ENCODE data around the gene KCNG2.

Gene KCNG2

DNA sequence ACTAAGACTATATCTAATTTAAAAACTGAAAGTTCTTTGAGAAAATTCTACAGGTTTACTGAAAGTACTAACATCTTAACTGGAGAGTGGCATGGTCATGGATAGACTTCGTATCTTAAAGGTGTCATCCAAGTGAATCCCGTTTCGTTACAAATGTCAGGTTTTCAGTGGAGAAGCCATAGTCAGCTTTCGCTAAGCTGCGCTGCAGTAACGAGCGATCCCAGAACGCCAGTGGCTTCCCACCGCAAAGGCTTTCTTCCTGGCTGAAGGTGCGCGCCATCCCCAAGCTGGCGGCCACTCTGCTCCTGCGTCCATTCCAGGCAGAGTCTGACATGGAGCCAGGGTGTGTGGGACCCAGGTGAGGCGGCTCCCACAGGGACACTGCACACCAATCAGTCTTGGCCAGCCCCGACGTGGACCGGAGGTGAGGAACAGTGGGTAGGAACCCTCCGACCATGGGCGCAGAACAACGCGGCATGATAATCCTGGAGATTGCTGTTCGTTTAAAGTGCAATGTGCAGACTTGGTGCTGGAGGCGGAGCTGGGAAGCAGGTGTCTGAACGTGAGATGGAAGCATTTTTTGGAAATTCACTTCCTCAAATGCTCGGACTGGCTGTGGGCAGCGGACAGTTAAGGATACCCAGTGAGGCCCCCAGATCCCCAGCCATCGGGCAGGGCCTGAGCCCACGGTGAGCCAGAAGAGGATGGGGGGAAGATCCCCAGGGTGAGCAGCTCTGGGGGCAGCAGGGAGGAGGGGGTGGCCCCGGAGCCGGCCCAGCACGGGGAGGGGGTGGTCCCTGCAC lies 27.8 kb upstream of the KCNG2 start:
- DNase-seq, result no peak

DNA sequence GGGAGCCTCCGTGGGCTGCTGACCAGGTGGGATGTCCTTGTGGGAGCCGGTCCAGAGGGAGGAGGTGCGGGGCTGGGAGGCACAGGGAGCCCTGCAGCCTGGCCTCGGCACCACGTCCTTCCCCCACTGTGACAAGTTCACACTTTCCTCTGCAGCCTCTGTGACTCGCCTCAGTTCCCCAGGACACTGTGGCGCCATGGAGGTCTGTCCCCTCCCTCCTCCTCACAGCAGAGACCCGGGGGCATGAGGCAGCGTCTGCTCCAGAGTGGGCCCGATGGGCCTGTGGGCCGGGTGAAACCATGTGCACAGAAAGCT lies 27.3 kb upstream of the KCNG2 start:
- DNase-seq, result no peak

DNA sequence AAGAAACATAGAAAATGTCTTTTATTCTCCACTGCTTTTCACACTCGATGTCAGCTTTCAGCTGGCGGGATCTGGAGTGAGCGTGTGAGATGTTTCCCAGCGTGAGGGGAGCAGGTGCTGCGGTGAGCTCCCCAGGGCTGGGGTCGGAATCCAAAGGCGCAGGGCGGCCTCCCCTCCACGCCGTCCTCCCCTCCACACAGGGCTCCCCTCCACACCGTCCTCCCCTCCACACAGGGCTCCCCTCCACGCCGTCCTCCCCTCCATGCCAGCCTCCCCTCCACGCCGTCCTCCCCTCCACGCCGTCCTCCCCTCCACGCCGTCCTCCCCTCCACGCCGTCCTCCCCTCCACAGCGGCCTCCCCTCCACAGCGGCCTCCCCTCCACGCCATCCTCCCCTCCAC lies 26.9 kb upstream of the KCNG2 start:
- DNase-seq, result no peak

DNA sequence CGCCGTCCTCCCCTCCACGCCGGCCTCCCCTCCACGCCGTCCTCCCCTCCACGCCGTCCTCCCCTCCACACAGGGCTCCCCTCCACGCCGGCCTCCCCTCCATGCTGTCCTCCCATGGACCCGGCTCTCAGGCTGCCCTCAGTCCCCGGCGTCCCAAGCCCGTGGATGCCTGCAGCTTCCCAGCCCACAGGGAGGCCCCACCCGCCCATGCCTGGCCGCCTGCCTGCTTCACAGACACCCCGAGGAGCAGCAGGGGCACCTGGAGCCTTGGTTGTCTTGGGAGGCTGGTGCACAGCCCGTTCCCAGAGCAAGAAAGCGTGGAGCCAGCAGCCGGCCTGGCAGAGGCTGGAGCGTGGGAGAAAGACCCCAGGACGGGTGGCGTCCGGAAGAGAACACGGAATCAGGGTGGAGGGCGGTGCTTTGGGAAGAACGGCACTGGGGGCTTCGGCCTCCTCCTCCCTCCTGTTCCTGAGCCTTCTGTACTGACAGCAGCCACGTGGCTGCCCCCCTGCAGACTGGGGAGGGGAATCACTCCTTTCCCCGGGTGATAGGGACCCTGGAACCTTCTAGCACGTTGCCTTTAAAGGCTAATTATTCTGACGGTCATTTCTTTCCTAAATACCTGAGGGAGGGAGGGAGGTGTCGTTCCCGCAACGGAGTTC lies 26.2 kb upstream of the KCNG2 start:
- DNase-seq, result no peak

DNA sequence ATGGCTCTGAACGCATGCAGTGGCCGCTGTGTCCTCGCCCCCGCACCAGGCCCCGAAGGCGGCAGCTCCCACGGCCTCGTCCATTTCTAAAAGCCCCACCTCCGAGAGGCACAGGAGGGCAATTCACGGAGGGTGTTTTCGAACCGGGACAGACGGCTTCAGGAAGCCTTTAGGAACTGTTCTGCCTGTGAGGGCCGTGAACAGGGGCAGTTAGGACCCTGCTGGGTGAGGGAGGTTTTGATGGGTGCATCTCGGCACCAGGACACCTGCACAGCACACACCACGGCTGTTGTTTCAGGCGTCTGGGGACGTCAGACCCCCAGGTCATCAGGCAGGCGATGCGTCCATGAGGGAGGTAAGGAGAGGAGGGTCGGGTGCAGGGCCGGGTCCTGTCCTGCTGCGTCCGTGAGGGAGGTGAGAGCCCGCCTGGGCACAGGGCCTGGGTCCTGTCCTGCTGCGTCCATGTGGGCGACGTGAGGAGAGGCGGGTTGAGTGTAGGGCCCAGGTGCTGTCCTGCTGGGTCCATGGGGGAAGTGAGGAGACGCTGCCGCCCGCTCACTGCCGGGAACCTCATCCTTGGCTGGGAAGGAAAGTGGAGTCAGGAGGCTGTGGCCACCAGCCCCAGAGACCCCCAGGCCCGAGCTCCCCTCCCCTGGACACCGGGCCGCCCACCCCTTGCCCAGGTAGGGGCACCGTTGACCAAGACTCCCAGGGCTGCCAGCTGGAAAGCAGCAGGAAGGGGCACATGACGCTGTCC lies 25.5 kb upstream of the KCNG2 start:
- DNase-seq, result no peak

DNA sequence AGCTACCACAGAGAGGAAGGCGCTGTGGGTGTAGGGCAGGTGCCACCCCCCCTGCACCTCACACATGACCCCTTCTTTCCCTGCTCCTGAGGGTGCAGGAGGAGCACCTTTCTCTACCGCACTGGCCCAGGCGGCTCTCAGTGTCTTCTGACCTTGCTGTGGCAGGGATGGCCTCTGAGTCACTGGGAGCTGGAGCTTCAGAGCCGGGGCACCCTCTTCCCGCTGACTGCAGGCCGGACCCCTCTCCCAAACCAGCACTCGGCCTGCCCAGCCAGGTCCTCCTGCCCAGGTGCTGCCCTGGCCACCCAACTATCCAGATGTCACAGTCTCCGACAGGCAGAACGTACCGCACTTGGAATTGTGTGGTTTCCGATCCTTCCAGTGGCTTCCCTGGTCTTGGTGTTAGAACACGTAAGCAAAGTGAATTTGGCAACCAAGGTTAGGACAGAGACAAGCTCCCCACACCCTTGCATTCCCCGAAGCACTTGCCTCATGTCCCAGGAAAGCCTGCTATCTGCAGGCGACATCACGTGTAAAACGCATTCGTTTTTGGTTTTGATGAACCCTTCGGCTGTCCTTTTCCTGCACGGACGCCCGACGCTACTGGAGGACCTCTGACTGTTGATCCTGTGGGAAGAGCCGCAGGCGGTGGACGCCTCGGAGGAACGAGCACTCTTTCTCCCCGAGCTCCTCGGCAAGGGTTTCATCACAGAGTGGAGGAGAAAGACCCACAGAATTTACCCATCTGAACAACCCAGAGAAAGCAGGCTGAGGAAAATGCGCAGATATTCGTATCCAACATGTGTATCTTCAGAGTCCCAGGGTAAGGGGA lies 24.7 kb upstream of the KCNG2 start:
- DNase-seq, result no peak

DNA sequence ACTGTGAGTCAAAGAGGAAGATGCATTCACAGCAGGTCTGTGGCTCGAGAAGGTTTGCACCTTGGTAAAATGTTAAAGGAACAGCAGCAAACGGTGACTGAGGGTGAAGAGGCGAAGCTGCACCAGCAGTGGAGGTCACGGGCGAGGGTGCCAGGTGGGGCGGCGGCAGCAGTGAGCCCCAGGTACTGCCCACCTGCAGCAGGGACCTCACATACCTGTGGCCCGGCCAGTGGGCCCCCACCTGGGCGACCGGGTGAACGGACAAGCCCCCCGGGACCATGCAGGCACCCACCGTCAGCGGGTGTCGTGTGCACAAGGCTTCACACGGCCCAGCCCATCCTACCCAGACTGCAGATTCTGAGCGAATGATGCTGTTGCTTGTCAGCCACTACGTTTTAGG lies 23.6 kb upstream of the KCNG2 start:
- DNase-seq, result no peak

DNA sequence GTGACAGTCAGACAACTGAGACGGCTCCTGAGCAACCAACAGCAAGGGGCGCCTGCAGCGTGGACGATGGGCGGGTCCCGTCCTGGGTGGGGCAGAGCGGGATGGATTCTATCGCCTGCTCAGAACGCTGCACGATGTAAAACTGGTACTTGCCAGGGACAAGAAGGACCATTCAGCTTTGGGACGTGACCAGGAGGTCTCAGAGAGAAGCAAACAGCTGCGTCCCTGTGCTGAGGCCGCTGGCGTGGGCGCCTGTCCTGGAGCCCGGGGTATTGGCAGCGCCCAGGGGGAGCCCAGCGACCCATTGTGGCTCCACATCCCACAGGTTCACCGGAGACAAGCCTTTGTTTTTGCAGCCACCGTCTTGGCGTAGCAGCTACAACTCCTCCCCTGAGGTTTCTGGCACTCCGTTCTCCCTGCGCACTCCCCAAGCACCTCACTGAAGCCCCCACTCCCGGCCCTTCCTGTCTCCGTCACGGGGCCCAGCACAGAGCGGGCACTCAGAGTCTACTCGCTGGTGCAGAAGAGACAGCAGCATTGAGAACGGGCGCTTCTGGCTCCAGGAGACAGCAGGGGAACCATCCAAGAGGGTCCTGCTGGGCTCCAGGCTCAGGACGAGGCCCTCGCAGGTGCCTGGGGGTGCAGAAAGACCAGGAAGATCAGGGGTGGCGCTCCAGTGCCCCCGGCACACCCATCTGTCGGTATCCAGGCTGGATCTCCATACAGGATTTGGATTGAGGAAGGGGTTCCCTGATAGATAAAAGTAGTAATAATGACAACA lies 22.1 kb upstream of the KCNG2 start:
- DNase-seq, result no peak

DNA sequence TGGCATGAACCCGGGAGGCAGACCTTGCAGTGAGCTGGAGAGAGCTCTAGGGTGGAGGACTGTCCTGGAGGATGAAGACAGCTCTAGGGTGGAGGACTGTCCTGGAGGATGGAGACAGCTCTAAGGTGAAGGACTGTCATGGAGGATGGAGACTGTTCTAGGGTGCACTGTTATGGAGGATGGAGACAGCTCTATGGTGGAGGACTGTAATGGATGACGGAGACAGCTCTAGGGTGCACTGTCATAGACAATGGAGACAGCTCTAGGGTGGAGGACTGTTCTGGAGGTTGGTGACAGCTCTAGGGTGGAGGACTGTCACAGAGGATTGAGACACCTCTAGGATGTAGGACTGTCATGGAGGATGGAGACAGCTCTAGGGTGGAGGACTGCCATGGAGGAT lies 21.1 kb upstream of the KCNG2 start:
- no peak for DNase-seq

DNA sequence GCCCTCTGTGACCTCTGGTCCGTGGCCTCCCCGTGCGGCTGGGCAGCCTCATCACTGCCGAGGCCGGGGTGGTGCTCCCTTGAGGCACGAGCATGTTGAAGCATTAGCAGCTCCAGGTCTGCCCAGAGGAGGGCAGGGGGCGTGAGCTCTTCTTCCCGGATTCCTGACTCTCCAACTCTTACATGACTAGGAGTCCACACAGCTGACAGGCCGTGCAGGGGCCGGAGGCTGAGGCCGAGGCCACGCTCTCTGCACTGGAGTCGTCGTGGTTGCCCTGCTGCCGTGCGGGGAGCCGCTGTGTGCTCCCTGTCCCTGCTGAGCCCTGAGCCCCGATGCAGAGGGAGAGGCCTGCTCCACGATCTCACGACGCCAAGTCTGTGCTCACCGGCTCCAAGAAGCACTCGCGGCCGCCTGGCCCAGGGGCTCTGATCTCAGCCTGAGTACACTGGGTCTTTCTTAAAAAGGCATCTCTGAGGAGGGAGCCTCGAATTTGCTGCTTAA lies 19.4 kb upstream of the KCNG2 start:
- DNase-seq, result no peak

DNA sequence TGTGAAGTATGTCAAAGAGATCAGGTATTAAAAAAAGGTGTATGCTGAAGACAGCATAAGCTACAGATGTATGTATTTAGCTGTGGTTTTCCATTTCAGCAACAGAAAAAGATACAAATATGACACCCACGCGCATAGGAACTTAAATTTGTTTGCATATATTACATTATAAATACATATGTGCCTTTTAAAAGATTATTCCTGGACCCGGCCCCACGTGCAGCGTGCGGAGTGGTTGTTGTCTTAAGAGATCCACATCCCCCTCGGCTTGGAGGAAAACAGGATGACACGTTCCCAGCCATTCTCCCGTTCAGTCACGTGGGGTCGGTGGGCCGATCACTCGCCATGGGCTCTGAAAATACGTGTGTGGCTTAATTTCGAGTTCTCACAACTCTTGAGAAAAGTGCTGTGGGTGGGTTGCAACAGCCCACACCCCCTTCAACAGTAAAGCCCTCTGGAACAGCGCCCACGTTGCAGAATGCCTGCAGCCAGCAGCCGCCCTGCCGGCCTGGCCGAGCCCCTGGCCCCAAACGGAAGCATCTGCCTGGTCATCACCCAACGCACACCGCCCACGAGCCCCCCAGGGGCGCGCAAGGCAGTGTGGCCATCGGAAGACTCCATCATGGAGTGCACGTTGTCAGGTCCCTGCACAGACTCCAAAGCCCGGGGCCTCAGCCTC lies 18.6 kb upstream of the KCNG2 start:
- DNase-seq, result no peak

DNA sequence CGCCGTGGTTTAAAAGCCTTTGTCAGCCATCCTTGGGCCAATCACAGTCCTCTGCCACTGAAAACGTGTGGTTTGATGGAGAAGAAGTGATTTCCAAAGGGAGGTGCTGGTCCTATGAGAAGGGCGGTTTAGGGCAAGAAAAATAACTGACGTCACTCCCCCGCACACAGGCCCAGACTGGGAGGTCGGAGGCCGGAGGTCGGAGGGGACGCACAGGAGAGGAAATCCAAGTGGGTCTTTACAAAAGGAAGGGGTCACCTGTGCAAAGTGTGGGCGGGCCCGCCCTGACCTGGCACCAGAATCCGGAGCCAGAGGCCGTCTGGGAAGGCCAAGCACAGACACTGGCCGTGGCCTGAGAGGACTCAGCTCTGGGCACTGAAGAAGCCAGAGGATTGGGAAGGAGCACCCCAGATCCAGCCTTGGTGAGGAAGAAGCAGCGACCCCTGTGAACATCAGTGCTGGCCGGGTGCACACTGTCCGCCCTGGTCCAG lies 18.0 kb upstream of the KCNG2 start:
- no peak for DNase-seq

DNA sequence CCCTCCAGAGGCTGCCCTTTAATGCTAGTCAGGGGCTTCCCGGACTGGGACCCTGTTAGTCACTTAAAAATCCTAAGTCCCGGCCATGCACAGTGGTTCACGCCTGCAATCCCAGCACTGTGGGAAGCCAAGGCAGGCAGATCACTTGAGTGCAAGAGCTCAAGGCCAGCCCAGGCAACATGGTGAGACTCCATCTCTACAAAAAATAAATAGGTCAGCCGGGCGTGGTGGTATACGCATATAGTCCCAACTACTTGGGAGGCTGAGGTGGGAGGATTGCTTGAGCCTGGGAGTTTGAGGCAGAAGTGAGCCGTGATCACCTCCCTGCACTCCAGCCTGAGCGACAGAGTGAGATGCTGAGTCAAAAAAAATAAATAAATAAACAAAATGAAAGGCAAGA lies 17.2 kb upstream of the KCNG2 start:
- DNase-seq, result no peak

DNA sequence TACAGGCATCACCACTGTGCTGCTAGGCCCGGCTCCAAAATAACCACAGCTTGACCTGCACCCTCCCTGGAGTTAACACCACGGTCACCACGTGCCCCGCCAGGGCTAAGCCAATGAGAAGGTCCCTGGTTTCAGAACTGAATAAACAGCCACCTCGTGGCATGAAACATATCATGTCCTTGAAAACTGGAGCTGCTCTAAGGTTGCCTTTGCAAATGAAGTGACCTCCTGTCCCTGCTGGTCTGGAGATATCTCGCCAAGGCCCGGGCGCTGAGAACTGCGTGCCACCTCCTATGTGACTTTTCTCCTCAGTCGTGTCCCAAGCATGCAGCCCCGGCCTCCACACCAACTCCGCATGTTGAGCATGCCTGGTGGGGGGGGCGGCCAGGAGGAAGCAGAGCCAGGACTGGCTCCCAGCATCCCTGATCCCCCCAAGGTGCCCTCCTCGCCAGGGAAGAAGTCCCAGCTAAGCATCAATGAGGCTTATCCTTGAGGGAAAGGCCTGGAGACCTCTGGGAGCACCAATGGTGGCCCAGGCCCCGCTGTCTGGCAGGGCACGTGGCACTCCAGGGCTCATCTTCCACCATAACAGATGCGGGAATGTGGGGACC lies 16.3 kb upstream of the KCNG2 start:
- no peak for DNase-seq

DNA sequence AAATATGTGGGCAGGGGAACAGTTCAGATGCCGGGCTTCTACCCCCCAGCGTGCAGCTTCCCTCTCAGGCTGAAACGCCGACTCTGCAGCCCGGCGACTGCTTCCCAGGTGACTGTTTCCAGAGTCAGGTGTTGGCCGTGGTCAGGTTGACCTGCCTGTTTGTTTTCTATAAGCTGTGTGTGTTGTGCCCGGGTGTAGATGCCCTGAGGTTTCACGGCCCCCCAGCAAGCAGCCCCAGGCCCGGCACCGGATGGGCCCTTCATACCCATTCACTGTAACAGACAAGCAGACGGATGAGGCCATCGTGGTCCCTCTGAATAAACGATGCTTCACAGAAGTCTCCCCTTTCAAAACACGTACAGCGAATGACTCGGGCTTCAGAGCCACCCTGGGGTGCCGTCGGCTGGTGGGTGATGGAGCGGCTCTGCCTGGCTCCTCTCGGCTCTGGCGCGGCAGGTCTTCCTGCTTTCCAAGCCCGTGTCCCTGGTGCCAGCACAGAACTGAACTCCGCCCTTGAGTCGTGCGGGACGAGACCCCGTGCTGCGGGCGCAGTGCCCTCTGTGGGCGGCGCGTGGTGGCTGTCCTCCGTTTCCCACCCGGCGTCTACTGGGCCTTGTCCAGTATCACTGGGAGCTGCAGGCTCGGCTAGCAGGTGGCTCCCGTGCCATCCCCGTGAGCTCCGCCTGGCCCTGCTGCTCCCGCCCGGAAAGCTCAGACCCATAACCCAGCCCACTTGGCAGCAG lies 15.0 kb upstream of the KCNG2 start:
- DNase-seq, result no peak

DNA sequence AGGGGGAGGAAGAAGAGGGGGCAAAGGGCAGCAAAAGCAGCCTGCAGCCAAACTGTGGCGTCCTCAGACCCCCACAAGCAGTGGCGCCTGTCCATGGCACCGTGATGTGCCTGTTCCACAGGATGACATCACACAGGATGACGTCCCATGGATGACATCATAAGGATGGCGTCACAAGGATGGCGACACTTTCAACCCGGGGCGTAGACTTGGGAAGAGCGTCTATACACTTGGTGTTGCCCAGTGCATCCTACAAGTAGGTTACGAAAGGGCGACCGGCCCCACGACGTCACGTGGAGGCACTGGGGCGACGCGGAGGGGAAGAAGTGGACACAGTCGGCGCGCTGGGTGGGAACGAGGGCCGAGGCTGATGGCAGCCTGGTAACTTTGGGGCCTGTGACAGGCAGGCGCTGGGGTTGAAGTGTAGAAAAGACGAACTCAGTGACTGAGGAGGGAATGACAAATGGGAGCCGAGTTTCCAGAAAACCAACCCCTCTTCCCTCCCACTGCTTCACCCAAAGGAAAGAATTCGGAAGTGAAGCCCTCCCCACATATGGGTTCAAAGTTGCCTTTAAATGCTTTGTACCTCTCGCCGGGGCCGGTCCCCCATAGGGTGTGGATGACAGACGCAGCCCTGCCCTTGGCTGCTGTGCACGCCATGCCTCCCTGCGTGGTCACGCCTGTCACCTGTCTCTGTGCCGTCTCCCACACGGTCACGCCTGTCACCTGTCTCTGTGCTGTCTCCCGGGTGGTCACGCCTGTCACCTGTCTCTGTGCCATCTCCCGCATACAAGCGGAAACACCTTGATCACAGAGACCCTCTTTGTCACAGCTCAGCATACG lies 13.4 kb upstream of the KCNG2 start:
- DNase-seq, result no peak

DNA sequence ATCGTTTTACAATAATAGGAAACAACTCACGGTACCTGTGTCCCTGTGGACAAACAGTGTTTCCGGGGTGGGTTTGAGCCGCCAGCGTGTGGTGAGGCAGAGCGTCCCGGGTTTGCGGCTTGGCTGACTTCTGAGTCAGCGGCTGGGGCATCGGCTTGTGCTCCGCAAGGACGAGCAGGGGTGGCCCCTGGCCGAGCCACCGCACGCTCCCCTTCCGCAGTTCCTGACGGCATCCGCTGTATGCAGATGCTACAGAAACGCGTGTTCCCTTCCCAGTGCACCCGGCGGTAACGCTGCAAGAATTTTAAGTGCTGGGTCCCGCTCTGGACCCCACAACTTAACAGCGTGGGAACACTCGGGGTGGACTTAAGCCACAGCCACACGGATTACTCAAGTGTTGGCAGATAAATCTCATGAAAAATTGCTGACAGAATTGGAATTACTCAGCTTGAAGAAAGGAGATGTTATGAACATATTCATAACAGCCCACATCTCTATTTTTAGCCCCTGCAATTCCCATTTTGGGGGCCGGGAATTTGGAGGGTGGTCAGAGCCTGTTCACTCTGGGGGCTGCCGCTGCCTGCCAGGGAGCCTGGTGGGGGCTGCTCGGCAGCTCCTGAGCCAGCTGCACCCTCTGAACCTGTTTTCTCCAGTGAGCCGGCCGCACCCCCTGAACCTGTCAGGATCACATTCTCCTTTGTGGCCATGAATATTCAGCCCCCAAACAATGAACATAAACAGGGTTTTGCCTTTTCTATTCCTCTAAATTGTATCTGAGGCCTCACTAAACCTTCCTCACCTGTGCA lies 12.6 kb upstream of the KCNG2 start:
- DNase-seq, result no peak

DNA sequence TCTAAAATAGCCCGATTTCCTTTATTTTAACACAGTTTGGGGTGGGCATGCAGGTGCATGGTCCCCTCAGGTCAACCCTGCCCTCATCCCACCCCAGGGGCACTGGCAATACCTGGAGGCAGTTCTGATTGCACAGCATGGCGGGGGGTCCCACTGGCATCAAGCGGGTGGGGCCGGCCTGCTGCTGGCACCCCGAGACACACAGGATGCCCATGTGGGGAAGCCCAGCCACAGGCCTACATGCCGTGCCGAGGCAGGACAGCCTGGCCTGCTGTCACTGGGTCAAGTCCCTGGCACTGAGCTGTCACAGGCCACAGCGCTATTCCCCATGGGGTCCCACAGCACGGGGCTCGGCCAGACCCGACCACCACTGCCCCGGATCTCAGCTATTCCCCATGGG lies 11.9 kb upstream of the KCNG2 start:
- DNase-seq, result no peak
